SK-N-DZ (cell line): ENCODE results near the gene TADA2A.
A peak's percentile ranks its signal among the peaks of the same experiment; 100 is the strongest.
"Not testable (repeated sequence)": the region's sequence is repeated elsewhere in the genome, so short reads cannot be mapped to it uniquely, and the experiment has no call there.

Experiments used
- DNase-seq: peaks from one replicate; pipeline ENCODE4 v3.0.0-alpha.2; 2015; ENCODE audit warnings: low spot score

TADA2A gene

DNA sequence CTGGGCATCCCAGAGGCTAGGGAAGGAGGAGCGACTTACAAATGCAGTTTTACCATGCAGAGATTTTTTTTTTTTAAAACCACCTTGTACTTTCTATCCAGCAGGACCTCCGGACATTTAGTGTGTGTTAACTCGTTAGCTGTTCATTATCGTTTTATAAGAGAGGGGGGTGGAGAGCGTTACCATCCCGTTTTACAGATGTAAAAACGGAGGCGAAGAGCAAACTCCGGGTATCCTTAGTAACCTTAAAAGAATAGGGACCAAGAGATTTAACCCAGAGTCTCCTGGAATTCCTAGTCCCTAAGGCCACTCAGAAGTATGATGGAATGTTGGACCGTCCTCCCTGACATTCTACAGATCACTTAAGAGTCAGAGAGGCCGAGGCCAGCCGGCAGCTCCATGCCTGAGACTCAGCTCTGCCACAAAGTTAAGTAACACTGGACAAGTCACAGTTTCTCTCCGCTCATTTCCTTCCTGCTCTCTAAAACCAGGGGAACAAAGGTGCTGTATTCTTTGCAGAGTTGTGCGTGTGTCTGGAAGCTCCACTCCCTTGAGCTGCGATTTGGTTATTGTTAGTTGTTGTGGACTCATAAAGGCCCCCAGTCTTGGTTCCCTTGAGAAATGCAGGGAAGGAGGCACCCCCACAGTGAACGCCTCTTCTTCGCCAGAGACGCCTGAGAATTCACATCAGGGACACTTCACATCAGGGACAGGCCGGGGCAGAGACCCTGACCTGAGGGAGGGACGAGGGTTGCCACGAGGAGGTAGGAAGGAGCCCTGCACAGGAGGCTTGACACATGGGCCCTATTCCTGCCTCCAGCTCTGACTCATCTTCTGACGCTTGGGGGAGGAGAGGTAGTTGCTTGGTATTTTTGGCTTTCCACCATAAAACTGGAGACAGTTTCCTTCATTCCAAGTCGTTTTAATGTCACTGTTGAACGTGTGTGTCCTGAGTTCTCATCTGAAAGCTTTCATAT is 84.2 kb downstream of the TADA2A start:
- DNase-seq = peak; percentile 30

GRCh38 chr17:37492167-37492566 is 85.5 kb downstream of the TADA2A start:
- no peak for DNase-seq

DNA sequence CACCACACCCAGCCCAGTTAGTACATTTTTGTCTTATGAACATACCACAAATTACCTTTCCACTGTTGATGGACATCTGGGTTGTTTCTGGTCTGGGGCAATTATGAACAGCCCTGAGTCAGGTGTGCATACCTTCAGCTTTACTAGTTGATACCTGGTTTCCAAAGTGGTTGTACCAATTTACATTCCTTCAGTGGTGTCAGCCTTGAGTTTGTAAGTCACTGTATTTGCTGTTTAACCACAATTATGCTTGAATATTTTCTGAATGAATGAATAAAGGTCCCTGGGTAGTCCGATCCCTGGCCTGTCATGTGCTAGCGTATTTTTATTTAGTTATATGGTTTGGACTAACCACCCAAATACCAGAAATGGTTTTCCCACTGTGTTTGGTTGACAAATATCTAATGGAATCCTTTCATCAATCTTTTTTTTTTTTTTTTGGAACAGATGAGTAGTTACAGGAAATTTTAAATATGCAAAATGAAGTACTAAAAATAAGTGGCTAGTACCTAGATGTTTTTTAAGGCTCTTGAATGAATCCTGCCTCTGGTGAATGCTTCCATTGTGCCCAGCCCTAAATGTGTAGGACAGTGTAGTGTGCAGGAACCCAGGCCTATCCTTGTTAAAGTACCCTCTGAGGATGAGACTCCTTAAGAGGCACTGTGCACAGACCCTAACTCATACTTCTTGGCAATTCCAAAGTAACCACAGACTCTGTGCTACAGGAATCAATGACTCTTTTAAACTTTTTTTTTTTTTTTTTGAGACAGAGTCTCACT is 86.8 kb downstream of the TADA2A start:
- DNase-seq = no peak

DNA sequence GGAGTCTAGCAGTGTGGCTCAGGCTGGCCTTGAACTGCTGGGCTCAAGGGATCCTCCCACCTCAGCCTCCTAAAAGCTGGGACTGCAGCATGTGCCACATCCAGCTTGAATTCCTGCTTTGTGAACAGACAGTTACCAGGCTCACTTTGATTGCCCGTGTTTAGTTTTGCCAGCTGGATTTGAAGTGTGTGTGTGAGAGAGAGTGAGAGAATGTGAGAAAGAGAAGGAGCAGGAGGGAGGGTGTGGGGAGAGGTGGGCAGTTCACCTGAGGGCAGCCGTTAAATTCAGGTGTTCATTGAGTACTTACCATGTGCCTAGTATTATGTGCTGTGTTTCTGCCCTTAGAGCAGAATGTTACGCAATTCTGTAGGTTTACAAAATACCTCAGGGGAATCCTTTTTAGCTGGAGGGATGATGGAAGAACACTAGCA is 87.7 kb downstream of the TADA2A start:
- no peak for DNase-seq

GRCh38 chr17:37494971-37495370 is 88.3 kb downstream of the TADA2A start:
- DNase-seq = no peak

- no peak for DNase-seq
These were observed 93.7 kb downstream of the TADA2A start for GRCh38 chr17:37500378-37500777.

DNA sequence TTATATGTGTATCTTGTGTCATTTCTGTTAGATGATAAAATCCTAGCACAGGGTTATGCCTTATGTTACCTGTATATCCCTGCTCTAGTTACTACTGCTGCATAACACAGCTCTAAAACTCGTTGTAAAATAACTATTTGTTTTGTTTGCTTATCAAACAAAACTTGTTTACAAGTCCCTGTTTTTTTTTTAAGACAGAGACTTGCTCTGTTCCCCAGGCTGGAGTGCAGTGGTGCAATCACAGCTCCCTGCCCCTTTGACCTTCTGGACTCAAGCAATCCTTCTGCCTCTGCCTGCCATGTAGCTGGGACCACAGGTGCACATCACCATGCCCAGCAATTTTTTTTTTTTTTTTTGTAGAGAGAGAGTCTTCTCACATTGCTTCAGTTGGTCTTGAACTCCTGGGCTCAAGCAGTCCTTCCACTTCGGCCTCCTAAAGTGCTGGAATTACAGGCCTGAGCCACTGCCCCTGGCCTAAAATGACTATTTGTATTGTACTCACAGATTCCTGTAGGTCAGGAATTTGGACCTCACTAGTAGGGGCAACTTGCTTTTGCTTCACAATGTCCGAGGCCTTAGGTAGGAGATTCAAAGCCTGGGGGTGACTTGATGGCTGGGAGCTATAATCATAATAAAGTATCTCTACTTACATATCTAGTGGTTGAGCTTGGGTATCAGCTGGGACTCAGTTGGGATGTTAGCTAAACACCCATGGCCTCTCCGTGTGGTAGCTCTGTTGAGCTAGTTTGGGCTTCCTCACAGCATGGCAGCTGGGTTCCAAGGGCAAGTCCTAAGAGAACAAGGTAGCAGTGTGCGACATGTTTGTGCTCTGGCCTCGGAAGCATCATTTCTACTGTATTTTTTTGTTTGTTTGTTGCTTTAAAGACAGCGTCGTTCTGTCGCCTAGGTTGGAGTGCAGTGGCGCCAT is 95.6 kb downstream of the TADA2A start:
- no peak for DNase-seq

DNA sequence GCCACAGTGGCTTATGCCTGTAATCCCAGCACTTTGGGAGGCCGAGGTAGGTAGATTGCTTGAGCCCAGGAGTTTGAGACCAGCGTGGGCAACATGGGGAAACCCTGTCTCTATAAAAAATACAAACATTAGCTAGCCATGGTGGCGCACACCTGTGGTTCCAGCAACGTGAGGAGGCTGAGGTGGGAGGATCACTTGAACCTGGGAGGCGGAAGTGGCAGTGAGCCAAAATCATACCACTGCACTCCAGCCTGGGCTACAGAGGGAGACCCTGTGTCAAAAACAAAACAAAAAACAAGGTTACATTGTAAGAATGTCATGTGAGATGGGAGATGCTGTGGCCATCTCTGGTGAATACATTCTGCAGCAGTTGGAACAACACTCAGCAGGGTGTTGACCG is 96.5 kb downstream of the TADA2A start:
- DNase-seq = no peak

- DNase-seq = no peak
These were observed 98.6 kb downstream of the TADA2A start for GRCh38 chr17:37505333-37505732.

- DNase-seq = peak; percentile 58
These were observed 100.0 kb downstream of the TADA2A start for GRCh38 chr17:37506678-37507077.

GRCh38 chr17:37507111-37507510 is 100.4 kb downstream of the TADA2A start:
- DNase-seq = no peak

DNA sequence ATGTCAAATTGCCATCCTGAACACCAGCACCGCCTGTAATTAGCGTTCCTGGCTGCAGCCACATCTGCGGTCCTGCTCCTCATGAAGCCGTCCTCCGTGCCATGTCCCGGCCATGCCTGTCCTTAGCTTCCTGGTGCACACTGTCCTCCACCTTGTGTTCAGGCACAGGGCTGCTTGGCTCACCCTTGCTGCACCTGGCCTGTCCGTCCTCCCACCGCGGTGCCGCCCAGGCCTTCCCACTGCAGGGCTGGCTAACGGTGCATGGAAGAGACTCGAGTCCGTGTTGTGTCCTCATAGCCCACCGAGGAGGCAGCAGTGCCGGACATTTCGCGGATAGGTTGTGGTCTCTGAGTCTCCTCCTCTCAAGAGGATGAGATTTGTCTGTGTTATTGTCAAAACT is 103.4 kb downstream of the TADA2A start:
- DNase-seq = no peak

DNA sequence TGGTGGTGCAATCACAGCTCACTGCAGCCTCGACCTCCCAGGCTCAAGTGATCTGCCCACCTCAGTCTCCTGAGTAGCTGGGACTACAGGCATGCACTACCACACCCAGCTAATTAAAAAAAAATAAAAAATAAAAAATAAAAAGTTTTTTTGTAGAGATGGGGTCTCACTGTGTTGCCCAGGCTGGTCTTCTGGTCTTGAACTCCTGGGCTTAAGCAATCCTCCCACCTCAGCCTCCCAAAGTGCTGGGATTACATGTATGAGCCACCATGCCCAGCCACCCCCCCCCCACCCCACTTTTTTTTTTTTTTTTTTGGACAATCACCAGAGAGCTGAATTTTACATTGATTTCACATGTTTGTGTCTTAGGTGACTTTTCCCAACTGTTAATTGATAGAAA is 105.0 kb downstream of the TADA2A start:
- not testable (repeated sequence) for DNase-seq

- no peak for DNase-seq
These were observed 105.9 kb downstream of the TADA2A start for GRCh38 chr17:37512442-37513068.

DNA sequence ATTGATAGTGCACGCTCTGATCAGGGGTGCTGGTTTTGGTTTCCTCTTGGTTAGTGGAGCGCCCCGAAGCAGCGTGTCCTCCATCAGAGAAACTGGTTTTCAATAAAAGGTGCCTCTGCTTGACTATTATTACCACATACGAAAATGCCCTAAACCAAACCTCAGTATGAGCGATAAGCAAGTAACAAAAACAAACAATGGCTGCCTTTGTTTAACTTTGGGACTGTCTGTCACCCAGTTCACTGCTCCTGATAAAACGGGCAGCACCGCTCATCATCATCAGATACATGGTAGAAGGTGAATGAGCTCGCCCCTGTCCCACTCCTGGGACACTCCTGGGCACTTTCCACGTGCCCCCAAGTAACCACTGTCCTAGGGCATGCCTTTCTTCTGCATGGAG is 107.0 kb downstream of the TADA2A start:
- DNase-seq = no peak

GRCh38 chr17:37516127-37516571 is 109.5 kb downstream of the TADA2A start:
- no peak for DNase-seq

DNA sequence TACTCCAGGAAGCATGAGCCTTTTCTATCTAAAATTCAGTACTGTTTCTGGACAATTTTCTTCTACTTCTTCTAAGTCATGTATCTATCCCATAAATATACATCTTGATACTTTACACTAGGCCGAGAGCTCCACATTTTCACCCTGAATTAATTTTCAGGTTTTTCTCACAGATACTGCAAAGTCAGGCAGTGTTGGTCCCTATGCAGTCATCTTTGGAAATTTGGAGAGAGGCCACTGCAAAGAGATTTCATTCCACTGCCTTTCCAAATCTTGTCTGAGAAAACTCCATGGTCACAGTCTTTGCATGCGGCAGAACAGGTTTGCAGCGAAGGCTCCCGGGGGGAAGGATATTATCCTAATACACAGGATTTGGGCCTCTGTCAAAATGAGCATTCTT is 111.2 kb downstream of the TADA2A start:
- DNase-seq = no peak

- DNase-seq = no peak
These were observed 112.1 kb downstream of the TADA2A start for GRCh38 chr17:37518826-37519225.

- no peak for DNase-seq
These were observed 112.7 kb downstream of the TADA2A start for GRCh38 chr17:37519251-37519985.

GRCh38 chr17:37520174-37520573 is 113.5 kb downstream of the TADA2A start:
- no peak for DNase-seq
